AG09309 (cell line): ENCODE measurements around the gene RBM28.
A peak's percentile ranks its signal among the peaks of the same experiment; 100 is the strongest.

Experiments
- DNase-seq: peaks from one replicate; pipeline ENCODE4 v3.0.0-alpha.2; 2010; ENCODE audit warnings: low read depth
- H3K4me3 ChIP-seq: 2 replicates; pipeline ENCODE4 v1.5.1; 2011; ENCODE audit warnings: mild to moderate bottlenecking, low read depth, low read length, moderate library complexity; ENCODE audit not compliant: control insufficient read depth
- TF ChIP-seq, protein P1 (sequence below): IDR thresholded peaks from 2 replicates; pipeline ENCODE4 v1.5.1; 2011; ENCODE audit warnings: mild to moderate bottlenecking, low read depth, low read length, inconsistent platforms; ENCODE audit not compliant: insufficient read depth, control insufficient read depth; ENCODE audit errors: missing control alignments

RBM28 gene

DNA sequence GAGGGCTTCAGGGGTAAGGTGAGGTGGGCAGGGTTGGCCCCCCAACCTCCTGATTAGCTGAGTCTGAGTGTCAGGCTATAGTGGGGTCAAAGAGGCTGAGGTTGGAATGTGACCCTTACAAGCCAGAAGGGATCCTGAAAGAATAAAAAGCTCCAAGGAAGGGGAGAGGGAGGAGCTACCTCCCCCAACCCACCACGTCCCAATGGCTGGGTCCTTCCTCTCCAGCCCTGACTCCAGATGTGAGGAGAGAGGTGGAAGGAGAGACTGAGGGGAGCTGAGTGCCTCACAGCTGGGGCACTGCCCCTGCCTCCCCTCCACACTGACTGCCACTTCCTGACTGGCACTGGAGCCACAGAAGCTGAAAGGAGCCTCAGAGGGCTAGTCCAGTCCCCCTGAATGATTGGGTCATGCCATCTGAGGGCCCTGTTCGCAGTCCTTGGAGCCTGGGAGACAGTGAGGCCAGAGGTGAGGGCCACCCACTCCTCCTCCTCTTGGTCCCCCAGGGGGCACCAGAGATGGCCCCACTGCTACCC lies 45.4 kb upstream of the RBM28 start:
- no peak for DNase-seq
- H3K4me3 ChIP-seq, result no peak overlapping the region
- TF ChIP-seq, protein P1, sequence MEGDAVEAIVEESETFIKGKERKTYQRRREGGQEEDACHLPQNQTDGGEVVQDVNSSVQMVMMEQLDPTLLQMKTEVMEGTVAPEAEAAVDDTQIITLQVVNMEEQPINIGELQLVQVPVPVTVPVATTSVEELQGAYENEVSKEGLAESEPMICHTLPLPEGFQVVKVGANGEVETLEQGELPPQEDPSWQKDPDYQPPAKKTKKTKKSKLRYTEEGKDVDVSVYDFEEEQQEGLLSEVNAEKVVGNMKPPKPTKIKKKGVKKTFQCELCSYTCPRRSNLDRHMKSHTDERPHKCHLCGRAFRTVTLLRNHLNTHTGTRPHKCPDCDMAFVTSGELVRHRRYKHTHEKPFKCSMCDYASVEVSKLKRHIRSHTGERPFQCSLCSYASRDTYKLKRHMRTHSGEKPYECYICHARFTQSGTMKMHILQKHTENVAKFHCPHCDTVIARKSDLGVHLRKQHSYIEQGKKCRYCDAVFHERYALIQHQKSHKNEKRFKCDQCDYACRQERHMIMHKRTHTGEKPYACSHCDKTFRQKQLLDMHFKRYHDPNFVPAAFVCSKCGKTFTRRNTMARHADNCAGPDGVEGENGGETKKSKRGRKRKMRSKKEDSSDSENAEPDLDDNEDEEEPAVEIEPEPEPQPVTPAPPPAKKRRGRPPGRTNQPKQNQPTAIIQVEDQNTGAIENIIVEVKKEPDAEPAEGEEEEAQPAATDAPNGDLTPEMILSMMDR, result no peak

DNA sequence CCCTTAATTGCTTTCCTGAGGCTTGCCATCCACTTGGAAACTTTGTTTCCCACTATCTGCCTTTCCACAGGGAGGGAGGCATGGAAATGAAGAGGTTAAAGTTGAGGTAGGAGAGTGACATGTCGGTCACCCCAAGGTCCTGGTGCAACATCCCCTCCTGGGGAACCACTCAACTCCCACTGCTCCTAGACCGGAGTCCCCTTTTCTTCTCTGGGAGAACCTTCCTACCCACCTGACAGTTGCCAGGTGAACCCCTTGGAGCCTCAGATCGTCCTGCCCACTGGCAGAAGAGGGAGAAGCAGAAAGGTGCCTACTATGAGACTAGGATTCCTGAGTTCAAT lies 44.4 kb upstream of the RBM28 start:
- H3K4me3 ChIP-seq, result no peak overlapping the region
- no peak for DNase-seq
- TF ChIP-seq, protein P1, result no peak

DNA sequence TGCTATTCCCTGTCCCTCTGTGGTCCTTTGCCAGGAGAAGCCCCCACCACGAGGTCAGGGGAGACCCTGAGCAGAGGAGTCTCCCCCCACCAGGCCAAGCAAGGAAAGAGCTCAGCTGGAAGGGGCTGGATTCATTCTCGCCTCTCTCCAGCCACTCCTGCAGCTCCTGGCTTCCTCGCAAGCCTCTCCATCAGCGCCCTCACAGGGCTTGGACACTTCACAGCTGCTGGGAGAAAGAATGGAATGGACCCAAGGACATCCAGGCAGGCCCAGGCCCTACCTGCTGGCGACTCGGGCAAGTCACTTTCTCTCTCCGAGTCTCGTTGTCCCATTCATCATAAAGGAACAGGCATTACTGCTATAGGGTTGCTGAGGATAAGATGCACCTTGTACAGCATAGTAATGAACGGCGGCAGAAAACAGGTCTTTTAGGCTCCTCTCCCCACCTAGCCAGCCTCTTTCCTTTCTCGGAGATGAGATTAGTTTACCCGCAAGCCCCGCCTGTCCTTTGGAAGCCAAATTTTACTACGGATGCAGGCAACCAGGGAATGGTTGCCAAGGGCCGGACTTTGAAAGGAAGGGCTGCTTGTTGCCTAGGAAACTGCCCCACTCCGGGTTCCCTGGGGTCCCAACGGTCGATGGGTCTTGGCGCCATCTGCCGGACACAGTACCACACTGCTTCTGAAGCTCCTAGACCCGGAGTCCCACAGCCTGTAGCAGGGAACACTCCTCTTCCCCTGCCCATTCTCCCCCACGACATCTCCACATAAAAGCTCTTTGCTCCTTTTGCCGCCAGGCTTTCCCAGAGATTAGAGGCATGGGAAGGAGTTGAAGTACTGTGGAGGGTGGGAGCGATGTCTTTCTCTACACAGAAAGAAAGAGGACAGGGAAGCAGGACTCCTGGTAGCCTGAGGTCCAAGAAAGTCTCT lies 43.8 kb upstream of the RBM28 start:
- no peak overlapping the region for H3K4me3 ChIP-seq
- no peak for DNase-seq
- TF ChIP-seq, protein P1, result peak; percentile 86

- DNase-seq, result no peak
- no peak overlapping the region for H3K4me3 ChIP-seq
- TF ChIP-seq, protein P1, result no peak
Observed at GRCh38 chr7:128385988-128386925, 42.5 kb upstream of the RBM28 start.

DNA sequence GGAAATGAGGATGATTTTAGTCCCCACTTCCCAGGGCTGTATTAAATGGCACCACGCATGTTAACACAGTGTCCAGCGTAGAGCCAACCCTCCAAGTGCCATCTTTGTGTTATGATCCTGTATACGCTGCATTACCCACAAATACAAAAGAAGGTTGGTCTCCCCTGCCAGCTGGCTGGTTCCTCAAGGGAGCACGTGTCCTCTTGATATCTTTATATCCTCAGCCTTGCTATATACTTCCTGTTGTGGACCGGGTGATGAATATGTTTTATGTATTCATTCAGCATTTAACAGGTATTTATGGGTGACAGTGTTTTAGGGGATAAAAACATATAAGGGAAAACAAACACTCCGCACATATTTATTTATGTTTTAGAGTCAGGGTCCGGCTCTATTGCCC lies 41.0 kb upstream of the RBM28 start:
- no peak overlapping the region for H3K4me3 ChIP-seq
- no peak for DNase-seq
- TF ChIP-seq, protein P1, result no peak

DNA sequence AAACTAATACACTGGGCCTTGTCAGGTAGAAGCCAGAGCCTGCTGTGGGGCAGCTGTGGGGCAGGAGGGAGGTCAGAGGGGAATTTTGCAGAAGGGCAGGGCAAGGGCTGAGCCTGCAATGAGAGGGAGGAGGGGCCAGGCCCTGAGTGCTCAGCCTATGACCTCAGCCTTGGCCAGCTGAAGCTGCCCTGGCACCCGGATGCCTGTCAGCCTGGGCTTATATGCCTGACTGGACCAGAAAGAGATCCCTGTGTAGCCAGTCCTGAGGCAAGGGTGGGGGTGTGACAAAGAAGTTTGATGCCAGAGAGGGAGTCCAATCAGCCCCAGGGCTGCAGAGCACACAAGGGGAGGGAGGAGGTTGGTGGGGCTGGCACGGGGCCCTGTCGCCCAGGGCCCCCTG lies 40.1 kb upstream of the RBM28 start:
- TF ChIP-seq, protein P1, result no peak
- H3K4me3 ChIP-seq, result no peak overlapping the region

More for the DNA sequence above, 40.1 kb upstream of the RBM28 start:
- no peak for DNase-seq
